Fibroblast of villous mesenchyme (primary cell): Measurements from ENCODE around the gene NAPA. TPM values are rescaled to one million over a fixed set of nuclear protein-coding genes. Genes with fewer than 3 reads are reported as not detected.

ENCODE experiments used
- DNase-seq: peaks from one replicate; pipeline ENCODE4 v3.0.0-alpha.2; 2010; ENCODE audit warnings: low read depth
- H3K4me3 ChIP-seq: 2 replicates; pipeline ENCODE4 v1.5.1; 2011; ENCODE audit warnings: low read depth, mild to moderate bottlenecking, low read length
- total RNA-seq: library from RNA; depleted of rRNA; stranded (reverse); fragments of >200 nt; gene quantifications from 2 replicates; pipeline ENCODE4 v1.2.3, GENCODE V29; 2012
- TF ChIP-seq, protein P1 (sequence below): IDR thresholded peaks from 2 replicates; pipeline ENCODE4 v1.5.1; 2012; ENCODE audit warnings: low read depth, mild to moderate bottlenecking, low read length; ENCODE audit not compliant: insufficient read depth

NAPA gene
- 72.5 and 82.8 TPM in 2 replicates for total RNA-seq

DNA sequence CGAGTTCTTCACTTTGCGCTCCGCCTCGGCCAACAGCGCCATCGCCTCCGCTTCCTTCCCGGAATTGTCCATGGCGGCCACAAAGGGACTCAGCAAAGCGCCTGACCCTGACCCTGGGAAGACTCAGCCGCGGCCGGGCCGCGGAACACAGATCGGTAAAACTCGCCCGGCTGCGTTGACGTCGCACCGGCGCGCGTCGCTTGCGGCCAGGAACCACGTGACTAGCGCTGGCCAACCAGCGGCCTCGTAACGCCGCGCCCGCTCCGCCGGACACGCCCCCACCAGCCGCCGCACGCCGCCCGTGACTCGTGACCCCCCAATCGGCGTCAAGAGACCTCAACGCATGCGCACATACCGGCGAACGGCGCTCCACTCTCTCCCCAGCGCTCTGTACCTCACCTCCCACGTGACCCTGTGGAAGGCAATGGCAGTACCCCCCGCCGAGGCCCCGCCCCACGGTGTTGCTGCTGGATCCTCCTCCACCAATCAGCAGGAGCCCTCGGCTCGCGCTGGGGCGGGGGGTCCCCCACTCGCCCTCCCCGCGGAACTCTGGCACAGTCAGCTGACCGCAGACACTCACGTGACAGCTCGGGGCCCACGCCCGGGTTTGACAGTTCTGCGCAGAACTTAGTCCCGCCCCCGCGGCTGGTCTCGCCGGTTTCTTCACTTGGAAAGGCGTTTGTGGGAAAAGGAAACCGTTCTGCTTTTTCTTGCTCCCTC is at the start of gene NAPA:
NAPA (minus strand) TSS at position 195 of the 720 bp plus-strand sequence; CDS start at position 72, 123 bp downstream.
- peak within 1 kb of the TSS; percentile 94 for H3K4me3 ChIP-seq
- peak; percentile 100 for DNase-seq
- TF ChIP-seq, protein P1, sequence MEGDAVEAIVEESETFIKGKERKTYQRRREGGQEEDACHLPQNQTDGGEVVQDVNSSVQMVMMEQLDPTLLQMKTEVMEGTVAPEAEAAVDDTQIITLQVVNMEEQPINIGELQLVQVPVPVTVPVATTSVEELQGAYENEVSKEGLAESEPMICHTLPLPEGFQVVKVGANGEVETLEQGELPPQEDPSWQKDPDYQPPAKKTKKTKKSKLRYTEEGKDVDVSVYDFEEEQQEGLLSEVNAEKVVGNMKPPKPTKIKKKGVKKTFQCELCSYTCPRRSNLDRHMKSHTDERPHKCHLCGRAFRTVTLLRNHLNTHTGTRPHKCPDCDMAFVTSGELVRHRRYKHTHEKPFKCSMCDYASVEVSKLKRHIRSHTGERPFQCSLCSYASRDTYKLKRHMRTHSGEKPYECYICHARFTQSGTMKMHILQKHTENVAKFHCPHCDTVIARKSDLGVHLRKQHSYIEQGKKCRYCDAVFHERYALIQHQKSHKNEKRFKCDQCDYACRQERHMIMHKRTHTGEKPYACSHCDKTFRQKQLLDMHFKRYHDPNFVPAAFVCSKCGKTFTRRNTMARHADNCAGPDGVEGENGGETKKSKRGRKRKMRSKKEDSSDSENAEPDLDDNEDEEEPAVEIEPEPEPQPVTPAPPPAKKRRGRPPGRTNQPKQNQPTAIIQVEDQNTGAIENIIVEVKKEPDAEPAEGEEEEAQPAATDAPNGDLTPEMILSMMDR, result no peak

DNA sequence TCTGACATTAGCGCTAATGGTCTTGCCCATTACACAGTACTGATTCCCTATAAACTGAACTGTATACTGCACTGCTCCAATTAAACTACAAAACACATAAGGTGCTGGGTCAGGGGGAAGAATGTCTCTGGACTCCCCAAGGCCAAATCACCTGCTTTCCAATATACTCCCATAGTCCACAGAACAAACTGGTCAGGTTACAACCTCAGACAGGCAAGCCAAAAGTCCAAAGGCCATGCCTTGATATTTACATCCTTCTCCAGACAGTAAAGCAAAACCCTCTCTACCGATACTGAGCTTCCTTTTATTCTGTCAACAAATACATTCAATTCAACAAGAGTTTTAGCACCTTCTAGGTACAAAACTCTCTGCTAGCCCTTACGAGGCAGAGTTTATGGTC is 49.2 kb upstream of the NAPA start:
- no peak for DNase-seq
- no peak overlapping the region for H3K4me3 ChIP-seq
- TF ChIP-seq, protein P1, result no peak

DNA sequence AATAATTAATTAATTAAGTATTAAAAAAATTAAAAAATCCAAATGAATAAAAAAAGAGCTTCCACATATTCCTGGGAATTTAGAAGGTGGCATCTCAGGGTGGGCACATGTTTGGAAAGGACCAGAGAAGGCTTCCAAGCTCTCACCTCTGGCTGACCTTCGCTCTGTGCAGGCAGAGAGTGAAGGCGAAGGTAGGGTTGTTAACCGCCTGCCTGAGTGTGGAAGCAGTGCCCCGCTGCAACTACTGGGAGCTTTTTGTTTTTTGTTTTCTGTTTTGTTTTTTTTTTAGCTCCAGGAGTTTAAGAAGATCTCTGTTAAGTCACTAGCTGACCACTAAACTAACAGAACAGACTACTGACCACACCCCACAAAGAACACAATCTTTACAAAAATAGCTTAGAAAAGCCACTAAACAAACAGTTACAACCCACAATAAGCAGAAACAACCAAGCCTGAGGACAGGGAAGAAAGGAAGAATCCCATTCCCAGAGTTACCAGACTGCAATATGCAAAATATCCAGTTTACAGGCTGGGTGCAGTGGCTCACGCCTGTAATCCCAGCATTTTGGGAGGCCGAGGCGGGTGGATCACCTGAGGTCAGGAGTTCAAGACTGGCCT is 46.7 kb upstream of the NAPA start:
- TF ChIP-seq, protein P1, result no peak
- DNase-seq, result no peak
- no peak overlapping the region for H3K4me3 ChIP-seq

DNA sequence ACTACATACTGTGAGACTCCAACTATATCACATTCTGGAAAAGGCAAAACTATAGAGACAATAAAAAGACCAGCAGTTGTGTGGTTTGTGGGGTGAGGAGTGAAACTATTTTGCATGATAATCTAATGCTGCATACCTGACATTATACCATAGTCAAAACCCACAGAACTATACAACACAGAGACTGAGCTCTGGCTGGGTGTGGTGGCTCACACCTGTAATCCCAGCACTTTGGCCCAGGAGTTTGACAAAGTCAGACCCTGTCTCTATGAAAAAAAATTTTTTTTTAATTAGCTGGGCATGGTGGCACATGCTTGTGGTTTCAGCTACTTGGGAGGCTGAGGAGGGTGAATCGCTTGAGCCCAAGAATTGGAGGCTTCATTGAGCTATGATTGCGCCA is 46.1 kb upstream of the NAPA start:
- TF ChIP-seq, protein P1, result no peak
- DNase-seq, result no peak
- no peak overlapping the region for H3K4me3 ChIP-seq

DNA sequence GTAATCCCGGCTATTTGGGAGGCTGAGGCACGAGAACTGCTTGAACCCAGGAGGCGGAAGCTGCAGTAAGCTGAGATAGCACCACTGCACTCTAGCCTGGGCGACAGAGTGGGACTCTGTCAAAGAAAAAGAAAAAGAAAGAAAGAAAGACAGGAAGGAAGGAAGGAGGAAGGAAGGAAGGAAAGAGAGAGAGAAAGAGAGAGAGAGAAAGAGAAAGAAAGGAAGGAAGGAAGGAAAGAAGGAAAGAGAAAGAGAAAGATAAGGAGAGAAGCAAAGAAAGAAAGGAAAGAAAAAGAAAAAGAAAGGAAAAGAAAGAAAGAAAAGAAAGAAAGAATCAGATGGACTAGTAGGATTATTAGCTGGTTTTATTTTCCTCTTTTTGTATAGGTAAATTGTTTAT is 35.3 kb upstream of the NAPA start:
- TF ChIP-seq, protein P1, result no peak
- no peak overlapping the region for H3K4me3 ChIP-seq
- no peak for DNase-seq

DNA sequence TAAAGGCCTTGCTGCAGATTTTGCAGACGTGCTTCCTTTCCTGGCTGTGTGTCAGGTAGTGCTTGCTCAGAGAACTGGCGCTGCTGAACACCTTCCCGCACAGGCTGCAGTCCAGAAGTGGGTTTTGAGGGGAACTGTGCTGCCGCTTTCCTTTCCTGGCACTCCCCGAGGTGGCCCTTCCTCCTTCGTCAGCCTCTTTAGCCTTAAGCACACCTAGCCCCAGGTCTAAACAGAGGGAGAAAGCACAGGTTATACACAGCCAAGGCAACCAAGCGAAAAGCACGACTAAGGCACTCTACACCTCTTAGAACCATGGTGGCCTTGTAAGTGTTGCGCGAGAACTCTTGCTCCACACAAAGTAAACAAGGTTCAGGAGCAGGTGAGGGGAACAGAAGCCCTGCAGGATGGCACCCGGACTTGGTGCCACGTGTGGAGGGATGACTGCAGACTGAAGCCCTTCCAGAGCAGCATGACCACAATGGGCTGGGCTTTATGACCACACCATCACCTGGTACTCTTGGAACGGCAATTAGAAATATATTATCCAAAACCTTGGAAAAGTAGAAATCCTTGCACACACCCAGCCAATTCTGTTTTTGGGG is 34.5 kb upstream of the NAPA start:
- no peak for DNase-seq
- TF ChIP-seq, protein P1, result no peak
- H3K4me3 ChIP-seq, result no peak overlapping the region
